ENCODE results near the gene SPEM3.

GRCh38 chr17:7443499-7444485, 15.1 kb downstream of the SPEM3 start:
- TF ChIP-seq CTCF (IDR thresholded peaks at IDR 0.05; ENCODE audit: insufficient read depth, low read length, poor library complexity, severe bottlenecking) (no peak), EZH2phosphoT487 (conservative IDR thresholded peaks at IDR 0.05; ENCODE audit: low read length) (no peak)

Data from SU-DHL-6 (cell line).